HepG2 (cell line): ENCODE data around the gene RTN1. TPM values are rescaled to one million over a fixed set of nuclear protein-coding genes. Genes with fewer than 3 reads are reported as not detected.
A peak's percentile ranks its signal among the peaks of the same experiment; 100 is the strongest.

Experiments
- ATAC-seq: fragments of 200-7000 bp; cut with Tn5 transposase; 3 replicates; pipeline ENCODE4 v1.9.1; 2020; ENCODE audit warnings: mild to moderate bottlenecking, moderate library complexity
- BruUV-seq: library from RNA; stranded (reverse); fragments of 400-500 nt; replicated peaks from 2 replicates; lab custom pipeline; 2021; lab: Mats Ljungman, UMichigan
- CTCF ChIA-PET: fragments of 300-600 bp; formaldehyde crosslinking; extraction: SDS; loops from one replicate; lab custom pipeline; 2021; ENCODE audit warnings: low total read pairs, inconsistent platforms, low intra/inter-chr PET ratio; lab: Yijun Ruan, JAX
- POLR2A ChIA-PET: fragments of 350-600 bp; sonication (Branson Sonifier 250); formaldehyde crosslinking; loops from one replicate; lab custom pipeline; 2020; ENCODE audit warnings: antibody characterized with exemption, inconsistent platforms; lab: Yijun Ruan, JAX
- DNase-seq: peaks from one replicate; pipeline ENCODE4 v3.0.0-alpha.2; 2015; ENCODE audit warnings: low spot score
- FAIRE-seq: peaks from 3 replicates; lab custom pipeline; 2011; peaks lifted over from hg19 to GRCh38; lab: Jason Lieb, UNC
- H2AFZ ChIP-seq: one replicate; pipeline ENCODE4 v1.6.1; 2011; ENCODE audit warnings: low read length, inconsistent platforms
- H3K27ac ChIP-seq: fragments of 300-600 bp; 3 replicates; pipeline ENCODE4 v1.8.0; 2011; ENCODE audit warnings: mixed run types, mild to moderate bottlenecking, mixed read lengths, low read length, inconsistent platforms; ENCODE audit not compliant: insufficient read depth; ENCODE audit errors: extremely low read length
- H3K27me3 ChIP-seq, 2 experiments: fragments of 200-600 bp in 1 of 2; 2 replicates in 1 of 2; 3 replicates in 1 of 2; pipeline versions ENCODE4 v1.6.0 to v1.8.0; 2011; ENCODE audit warnings: low read length in 2 of 2, mild to moderate bottlenecking in 2 of 2, moderate library complexity in 2 of 2, inconsistent platforms in 1 of 2; ENCODE audit not compliant: insufficient read depth in 2 of 2, control insufficient read depth in 1 of 2
- H3K36me3 ChIP-seq, 2 experiments: fragments of 200-600 bp in 1 of 2; replicated peaks in 1 of 2; 2 replicates in 1 of 2; 3 replicates in 1 of 2; pipeline versions ENCODE4 v1.5.1 to v1.8.0; 2011; ENCODE audit warnings: low read length in 2 of 2, inconsistent platforms in 1 of 2; ENCODE audit not compliant: insufficient read depth in 2 of 2, control insufficient read depth in 1 of 2
- H3K4me1 ChIP-seq: 2 replicates; pipeline ENCODE4 v1.5.1; 2012; ENCODE audit warnings: low read length, inconsistent platforms; ENCODE audit not compliant: insufficient read depth
- H3K4me2 ChIP-seq: 2 replicates; pipeline ENCODE4 v1.6.0; 2011; ENCODE audit warnings: low read depth, low read length, inconsistent platforms
- H3K4me3 ChIP-seq, 3 experiments: fragments of 200-600 bp in 1 of 3; sonication (generic), shearing (Covaris generic) in 1 of 3; replicated peaks in 1 of 3; 2 replicates each; pipeline ENCODE4 v1.5.1; 2011 to 2016; ENCODE audit warnings: low read length in 3 of 3, inconsistent platforms in 2 of 3, low read depth in 2 of 3, mild to moderate bottlenecking in 2 of 3, control low read depth in 1 of 3, mixed read lengths in 1 of 3; ENCODE audit not compliant: insufficient read depth in 1 of 3
- H3K79me2 ChIP-seq: one replicate; pipeline ENCODE4 v1.6.1; 2011; ENCODE audit warnings: low read length, inconsistent platforms; ENCODE audit not compliant: insufficient read depth
- H3K9ac ChIP-seq: 2 replicates; pipeline ENCODE4 v1.6.0; 2011; ENCODE audit warnings: mild to moderate bottlenecking, low read depth, low read length, inconsistent platforms; ENCODE audit not compliant: insufficient read depth
- H3K9me3 ChIP-seq: 2 replicates; pipeline ENCODE4 v1.5.1; 2012; ENCODE audit warnings: mild to moderate bottlenecking, low read length
- H4K20me1 ChIP-seq: 2 replicates; pipeline ENCODE4 v1.6.0; 2011; ENCODE audit warnings: inconsistent platforms, mild to moderate bottlenecking, low read length, moderate library complexity; ENCODE audit not compliant: insufficient read depth
- CEBPB ChIP-seq: IDR thresholded peaks from 2 replicates; pipeline ENCODE4 v1.6.1; 2011; ENCODE audit warnings: low read depth, low read length, improper control_type of control experiment, borderline replicate concordance
- GATAD1 ChIP-seq: IDR thresholded peaks from 2 replicates; pipeline ENCODE4 v1.6.1; 2016; ENCODE audit warnings: missing genetic modification reagents, missing compliant biosample characterization
- HDAC1 ChIP-seq: sonication (generic); formaldehyde crosslinking; IDR thresholded peaks from 2 replicates; pipeline ENCODE4 v1.5.1; 2020; ENCODE audit warnings: mild to moderate bottlenecking, missing genetic modification reagents
- HOXA5 ChIP-seq: sonication (generic); formaldehyde crosslinking; IDR thresholded peaks from 2 replicates; pipeline ENCODE4 v1.4.0; 2020; ENCODE audit warnings: missing genetic modification reagents
- JUNB ChIP-seq: sonication (generic); formaldehyde crosslinking; IDR thresholded peaks from 2 replicates; pipeline ENCODE4 v1.8.0; 2022; ENCODE audit warnings: missing genetic modification reagents, mild to moderate bottlenecking, borderline replicate concordance
- MEF2D ChIP-seq: sonication (generic); formaldehyde crosslinking; IDR thresholded peaks from 2 replicates; pipeline ENCODE4 v1.5.1; 2020; ENCODE audit warnings: mild to moderate bottlenecking, missing genetic modification reagents
- ZHX2 ChIP-seq, 2 experiments: sonication (generic) in 1 of 2; formaldehyde crosslinking in 1 of 2; IDR thresholded peaks; 2 replicates each; pipeline versions ENCODE4 v1.6.1 to v1.9.0; 2014 to 2022; ENCODE audit warnings: antibody characterized with exemption in 1 of 2, borderline replicate concordance in 1 of 2, inconsistent platforms in 1 of 2, low read depth in 1 of 2, missing genetic modification reagents in 1 of 2
- ZNF468 ChIP-seq: sonication (generic); formaldehyde crosslinking; IDR thresholded peaks from 2 replicates; pipeline ENCODE4 v1.8.0; 2022; ENCODE audit warnings: mild to moderate bottlenecking, moderate library complexity, missing genetic modification reagents
- ZNF570 ChIP-seq: sonication (generic); formaldehyde crosslinking; IDR thresholded peaks from 2 replicates; pipeline ENCODE4 v1.4.0; 2020; ENCODE audit warnings: mild to moderate bottlenecking, missing genetic modification reagents, borderline replicate concordance
- ZNF720 ChIP-seq: sonication (generic); formaldehyde crosslinking; IDR thresholded peaks from 2 replicates; pipeline ENCODE4 v1.4.0; 2020; ENCODE audit warnings: missing genetic modification reagents
- WGBS: methylation state at CpG from one replicate; pipeline ENCODE4 v1.1.6; 2017; ENCODE audit warnings: low lambda C conversion rate; 5-methylcytosine and 5-hydroxymethylcytosine counted together
- in situ Hi-C: cut with HindIII; loops from 2 replicates; pipeline ENCODE4 v1.10.0; 2017; ENCODE audit warnings: low pct_unique_long_range_greater_than_20kb; ENCODE audit not compliant: extremely low pct_ligation_motif_present
- intact Hi-C: fragments of 100-400 bp; cut with micrococcal nuclease; formaldehyde crosslinking; loops from one replicate; pipeline ENCODE4 v1.10.0; 2022; ENCODE audit not compliant: unreplicated experiment
- polyA plus RNA-seq, 8 experiments: library from polyadenylated mRNA; depleted of rRNA in 3 of 8; stranded (reverse) in 7 of 8; unstranded in 1 of 8; fragments of >200 nt; fragmentation: Illumina TruSeq in 4 of 8; extraction: Trizol in 4 of 8; gene quantifications; 2 replicates each; pipeline versions ENCODE4 v1.2.1 to v1.2.3, GENCODE V29; 2011 to 2016; ENCODE audit warnings: low read depth in 4 of 8, missing spikeins in 1 of 8, mixed read lengths in 1 of 8; ENCODE audit not compliant: insufficient read depth in 1 of 8
- total RNA-seq, 5 experiments: library from RNA; depleted of rRNA; stranded (reverse); fragments of >200 nt; fragmentation: Illumina TruSeq; extraction: Trizol; gene quantifications; 2 replicates each; pipeline ENCODE4 v1.2.3, GENCODE V29; 2016; ENCODE audit warnings: low read depth in 1 of 5
- TF ChIP-seq, protein P1 (sequence below): sonication (generic); formaldehyde crosslinking; IDR thresholded peaks from 2 replicates; pipeline ENCODE4 v1.5.0; 2020; ENCODE audit warnings: missing genetic modification reagents

RTN1 gene
- total and polyA plus RNA-seq, 2 of the 13 experiments (the other 11 are each of a cell fraction or from before 2014, with no cell fraction given): 0.04 to 0.18 TPM

- intact Hi-C loops (no loop called here), in situ Hi-C loops (no loop called here)
- Histone ChIP-seq H3K9me3 (no peaks in the 10 kb centered on the region), H3K9ac (no peak overlapping the region), H4K20me1 (no peaks in the 10 kb centered on the region), H2AFZ (no peak overlapping the region), H3K4me3 (no peak overlapping the region), H3K36me3 (no peaks in the 10 kb centered on the region), H3K27me3 (no peaks in the 10 kb centered on the region), H3K4me1 (no peaks in the 10 kb centered on the region), H3K4me2 (no peak overlapping the region), H3K27ac (no peak overlapping the region), H3K79me2 (no peaks in the 10 kb centered on the region)
- CTCF ChIA-PET: no interaction called here
- WGBS: 52% methylated on average over 8 of the region's 8 CpGs
- BruUV-seq: no TSS peak
- FAIRE-seq (no peak), DNase-seq (no peak), ATAC-seq (no peak)
- no peak for TF ChIP-seq GATAD1 (CRISPR knock-in tag)
- TF ChIP-seq ZNF468: no peak
- TF ChIP-seq MEF2D (CRISPR knock-in tag): no peak
- no peak for TF ChIP-seq ZNF720
- TF ChIP-seq ZNF570 (CRISPR knock-in tag): no peak
- TF ChIP-seq JUNB (CRISPR knock-in tag): no peak
- peak; percentile 58; the same call in 1 of the 2 replicates for TF ChIP-seq CEBPB
- POLR2A ChIA-PET: no interaction called here
These were observed 26.3 kb downstream of the RTN1 start for GRCh38 chr14:59844186-59844812.

GRCh38 chr14:59836116-59836515 is 34.5 kb downstream of the RTN1 start:
- BruUV-seq: no TSS peak
- no peaks in the 10 kb centered on the region for H4K20me1 ChIP-seq
- 3% methylated on average over 3 of the region's 3 CpGs for WGBS
- CTCF ChIA-PET: no interaction called here
- H2AFZ ChIP-seq: no peak overlapping the region
- intact Hi-C loops (no loop called here), in situ Hi-C loops (no loop called here)
- no peaks in the 10 kb centered on the region for H3K4me1 ChIP-seq
- H3K9ac ChIP-seq: no peak overlapping the region
- no peaks in the 10 kb centered on the region for H3K9me3 ChIP-seq
- no peak overlapping the region for H3K4me3 ChIP-seq
- FAIRE-seq: no peak
- ATAC-seq: no peak
- H3K79me2 ChIP-seq: no peaks in the 10 kb centered on the region
- TF ChIP-seq HDAC1 (CRISPR knock-in tag): no peak
- no peak for TF ChIP-seq ZHX2 (IDR thresholded peaks at IDR 0.05; ENCODE audit: low read depth)
- no peak for TF ChIP-seq ZHX2 (CRISPR knock-in tag; IDR thresholded peaks at IDR 0.05; ENCODE audit: borderline replicate concordance)
- TF ChIP-seq HOXA5 (CRISPR knock-in tag): no peak
- TF ChIP-seq, protein P1, sequence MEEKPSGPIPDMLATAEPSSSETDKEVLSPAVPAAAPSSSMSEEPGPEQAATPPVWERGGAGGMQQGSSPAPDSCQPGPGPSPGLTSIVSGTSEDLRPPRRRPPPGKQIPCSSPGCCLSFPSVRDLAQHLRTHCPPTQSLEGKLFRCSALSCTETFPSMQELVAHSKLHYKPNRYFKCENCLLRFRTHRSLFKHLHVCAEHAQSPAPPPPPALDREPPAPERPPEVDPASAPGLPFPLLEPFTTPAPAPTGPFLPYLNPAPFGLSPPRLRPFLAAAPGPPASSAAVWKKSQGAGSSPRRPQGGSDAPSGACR: no peak
- H3K27me3 ChIP-seq: no peaks in the 10 kb centered on the region
- no peak overlapping the region for H3K4me2 ChIP-seq
- no peak overlapping the region for H3K27ac ChIP-seq
- no peaks in the 10 kb centered on the region for H3K36me3 ChIP-seq
- DNase-seq: no peak
- POLR2A ChIA-PET: no interaction called here
